Measurements from ENCODE around the gene ADAMTSL2.

DNA sequence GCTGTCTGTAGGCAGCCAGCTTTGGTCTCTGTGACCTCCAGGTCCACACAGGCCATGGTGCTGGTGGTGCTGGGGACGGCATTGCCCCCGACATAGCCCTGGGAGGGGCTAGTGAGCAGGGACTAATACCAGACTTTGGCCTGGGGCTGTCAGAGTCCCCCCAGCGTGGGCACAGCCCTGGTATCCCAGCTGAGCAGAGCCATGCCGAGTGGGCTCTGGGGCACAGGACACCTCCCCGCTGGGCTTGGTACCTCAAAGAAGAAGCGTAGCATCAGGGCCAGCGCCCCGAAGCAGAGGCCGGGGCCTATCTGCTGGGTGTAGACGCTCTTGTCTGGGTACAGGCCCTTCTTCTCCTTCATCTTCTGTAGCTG, 19.3 kb upstream of the ADAMTSL2 start:
- TF ChIP-seq YY1 (IDR thresholded peaks at IDR 0.05; ENCODE audit: low read depth) = no peak
- TF ChIP-seq EP300 (IDR thresholded peaks at IDR 0.05; ENCODE audit: borderline replicate concordance) = no peak
